Tongue (tissue), 2 donors: Measurements from ENCODE around the gene NREP. TPM values are rescaled to one million over a fixed set of nuclear protein-coding genes. Genes with fewer than 3 reads are reported as not detected.

Experiments
- DNase-seq: peaks from one replicate; pipeline ENCODE4 v3.0.0-alpha.2; 2015
- total RNA-seq: library from RNA; depleted of rRNA; stranded (reverse); fragments of >200 nt; gene quantifications from one replicate; pipeline ENCODE4 v1.2.3, GENCODE V29; 2014

Gene NREP, protein sequence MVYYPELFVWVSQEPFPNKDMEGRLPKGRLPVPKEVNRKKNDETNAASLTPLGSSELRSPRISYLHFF
- total RNA-seq, result 372 TPM

DNA sequence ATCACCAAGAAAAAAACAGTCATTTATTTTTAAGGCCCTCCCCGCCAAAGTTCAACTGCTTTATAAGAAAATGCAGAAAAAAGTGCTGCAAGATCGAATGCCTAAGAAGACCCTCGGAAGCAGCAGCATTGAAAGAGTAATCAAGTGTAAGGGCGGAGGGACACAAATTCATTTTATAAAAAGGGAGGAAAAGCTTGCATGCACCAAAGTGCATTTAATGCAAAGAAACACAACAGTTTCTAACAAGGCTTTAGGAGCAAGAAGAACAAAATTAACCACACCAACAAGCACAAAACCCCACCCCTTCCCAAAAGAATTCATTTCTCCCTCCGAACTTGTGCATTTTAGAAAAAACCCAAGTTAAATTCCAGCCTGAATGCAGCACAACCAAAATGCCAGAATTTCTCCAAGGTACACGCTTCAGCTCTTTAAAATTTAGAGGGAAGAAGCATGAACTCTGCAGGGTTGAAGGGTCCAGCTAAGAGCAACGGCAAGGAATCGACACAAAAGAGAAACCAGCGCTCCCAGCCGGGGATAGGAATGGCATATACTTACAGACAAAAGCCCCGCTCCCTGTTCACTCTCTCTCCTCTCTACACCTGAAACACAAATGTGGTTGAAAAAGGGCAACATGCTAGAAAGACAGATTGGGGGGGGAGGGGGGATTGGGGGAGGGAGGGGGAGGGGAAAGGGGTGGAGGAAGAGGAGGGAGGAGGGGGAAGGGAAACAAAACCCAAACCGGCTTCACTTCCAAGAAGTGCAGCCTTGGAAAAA lies at the start of gene NREP:
Gene NREP, minus strand, starts transcription at position 614 of the 774 bp plus-strand sequence. CDS start 1,422 bp downstream, outside the sequence.
- no peak for DNase-seq

DNA sequence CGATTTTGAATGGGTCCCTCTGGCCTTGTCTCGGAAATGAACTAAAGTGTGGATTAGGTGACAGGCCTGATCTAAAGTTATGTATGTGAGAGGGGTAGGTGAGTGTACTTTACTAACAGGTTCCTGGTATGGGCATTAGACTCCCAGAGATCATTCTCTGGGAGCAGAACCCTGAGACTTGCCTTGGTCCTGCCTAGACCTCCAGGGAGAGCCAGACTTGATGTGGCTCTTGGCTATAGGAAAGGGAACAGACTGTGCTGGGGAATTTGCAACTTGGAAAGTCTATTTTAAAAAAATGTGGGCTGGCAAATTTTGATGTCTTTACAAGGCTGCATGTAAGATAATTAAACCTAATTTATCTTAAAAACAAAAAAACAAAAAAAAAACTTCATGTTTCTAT lies 49.8 kb upstream of the NREP start:
- no peak for DNase-seq

DNA sequence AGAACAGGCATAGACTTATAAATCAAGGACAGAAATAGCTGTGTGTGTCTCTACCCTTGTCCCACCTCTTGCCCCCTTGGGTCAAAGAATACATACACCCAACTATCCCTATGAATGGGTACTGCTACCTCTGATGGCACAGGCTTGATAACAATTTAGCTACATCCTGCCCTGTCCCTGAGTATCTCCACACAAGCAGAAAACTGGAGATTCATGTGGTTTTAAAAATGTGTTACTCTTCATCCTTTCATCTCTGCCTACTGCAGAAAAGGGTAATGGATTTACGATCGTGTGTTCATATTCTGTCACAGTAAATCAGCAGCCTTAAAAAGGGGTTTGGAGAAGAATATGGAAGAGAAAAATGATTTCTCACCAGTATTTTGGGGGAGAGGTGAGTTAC lies 49.2 kb upstream of the NREP start:
- DNase-seq, result no peak

DNA sequence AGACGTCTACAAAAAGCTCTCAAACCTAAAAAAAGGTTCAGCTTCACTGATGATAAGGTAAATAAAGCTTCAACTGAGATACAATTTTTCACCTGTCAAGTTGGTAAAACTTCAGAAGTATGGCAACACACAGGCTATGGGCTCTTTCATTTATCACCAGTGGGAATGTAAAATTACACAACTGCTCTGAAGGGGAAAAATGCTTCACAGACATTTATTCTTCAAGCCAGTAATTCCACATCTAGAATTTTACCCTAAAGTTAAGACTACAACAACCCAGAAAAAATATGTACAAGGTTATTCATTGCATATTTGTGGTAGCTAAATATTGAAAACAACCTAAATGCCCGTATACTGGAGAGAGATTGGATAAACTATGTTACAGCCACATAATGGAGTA lies 48.1 kb upstream of the NREP start:
- no peak for DNase-seq

DNA sequence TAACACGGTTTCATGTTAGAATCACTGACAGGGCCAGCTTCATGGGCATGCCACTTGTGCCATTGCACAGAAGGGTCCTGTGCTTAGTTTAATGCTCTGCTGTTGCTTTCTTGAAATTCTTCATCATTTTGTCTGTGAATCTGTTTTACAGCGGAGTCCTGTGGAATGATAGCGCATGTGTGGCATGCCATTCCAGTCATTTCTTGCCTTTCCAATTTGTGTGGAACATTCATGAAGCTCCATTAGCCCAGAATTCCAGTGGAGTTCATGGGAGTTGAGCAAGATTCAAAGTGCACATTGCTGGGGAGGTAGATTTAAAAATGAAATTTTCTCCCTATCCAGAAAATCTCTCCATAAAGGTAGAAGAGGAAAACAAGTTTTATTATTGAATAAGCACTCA lies 43.4 kb upstream of the NREP start:
- no peak for DNase-seq

DNA sequence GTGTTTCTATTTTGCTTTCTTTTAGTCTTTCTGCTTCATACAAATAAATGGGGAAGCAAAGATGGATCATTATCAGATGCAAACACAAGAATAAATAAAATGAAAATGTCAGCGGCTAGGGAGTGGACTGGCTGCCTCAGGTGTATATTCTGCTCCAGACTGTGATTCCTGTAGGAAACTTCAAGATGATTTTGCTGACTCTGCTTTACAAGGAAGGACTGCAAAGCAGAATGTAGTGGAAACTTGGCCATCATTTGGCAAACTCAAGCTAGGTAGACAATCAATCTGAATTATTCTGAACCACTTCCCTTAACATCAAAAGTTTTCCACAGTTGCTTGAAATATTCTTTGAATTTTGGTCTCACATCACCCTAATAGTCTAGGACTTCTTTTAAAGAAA lies 38.1 kb upstream of the NREP start:
- DNase-seq, result no peak

DNA sequence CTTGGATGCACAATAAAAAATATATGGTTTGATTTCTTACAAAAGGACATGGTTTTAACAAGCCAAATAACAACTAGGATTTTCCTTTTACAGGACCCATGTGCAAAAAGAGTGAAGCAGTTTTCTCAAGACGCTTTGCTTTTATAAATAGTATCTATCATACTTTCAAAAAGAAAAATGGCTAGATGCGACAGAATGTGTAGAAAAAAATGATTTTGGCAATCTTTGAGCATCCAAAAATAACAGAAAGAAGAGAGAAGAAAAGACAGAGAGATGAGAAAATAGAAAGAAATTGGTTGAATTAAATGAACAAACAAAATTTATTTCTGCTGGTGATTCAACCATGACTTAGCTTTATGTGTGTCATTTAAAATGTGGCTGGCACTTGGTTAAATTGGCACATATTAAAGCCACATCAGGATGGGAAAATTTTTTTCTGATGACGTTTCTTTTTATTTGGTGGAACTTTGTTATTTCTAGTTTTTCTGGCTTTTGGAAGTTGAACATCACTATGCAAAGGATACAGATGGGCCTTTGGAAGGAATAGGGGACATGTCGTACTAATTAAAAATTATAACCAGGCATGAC lies 35.6 kb upstream of the NREP start:
- DNase-seq, result no peak

DNA sequence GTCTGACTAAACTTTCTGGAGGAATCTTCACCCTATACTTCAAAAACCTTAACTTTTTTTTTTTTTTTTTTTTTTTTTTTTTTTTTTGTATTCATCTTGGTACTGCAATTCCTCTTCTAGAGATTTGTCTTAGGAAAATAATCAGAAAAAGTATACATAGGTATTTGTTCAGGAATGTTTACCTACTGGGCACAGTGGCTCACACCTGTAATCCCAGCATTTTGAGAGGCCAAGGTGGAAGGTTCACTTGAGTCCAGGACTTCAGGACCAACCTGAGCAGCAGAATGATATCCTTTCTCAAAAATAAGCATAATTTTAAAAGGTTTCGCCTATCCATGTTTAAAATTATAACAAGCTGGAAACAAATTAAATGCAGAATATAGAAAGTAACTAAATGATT lies 33.3 kb upstream of the NREP start:
- DNase-seq, result no peak

DNA sequence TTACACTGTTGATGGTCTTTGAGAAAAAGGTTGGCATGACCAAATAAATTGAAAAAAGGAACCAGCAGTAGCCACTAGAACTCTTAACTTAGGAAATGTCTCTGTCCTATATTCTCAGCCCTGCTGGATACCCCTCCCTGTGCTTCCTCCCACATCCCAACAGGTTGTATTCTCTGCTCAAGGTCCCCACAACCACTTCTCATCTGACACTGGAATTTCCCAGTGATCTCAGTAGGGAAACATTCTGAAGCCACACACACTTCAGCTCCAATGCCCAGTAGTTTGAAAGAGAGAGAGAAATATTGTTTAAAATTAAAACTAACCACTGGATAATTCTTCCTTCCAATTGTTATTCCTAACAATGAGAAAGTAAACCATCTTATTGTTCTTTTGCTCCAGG lies 30.0 kb upstream of the NREP start:
- no peak for DNase-seq

DNA sequence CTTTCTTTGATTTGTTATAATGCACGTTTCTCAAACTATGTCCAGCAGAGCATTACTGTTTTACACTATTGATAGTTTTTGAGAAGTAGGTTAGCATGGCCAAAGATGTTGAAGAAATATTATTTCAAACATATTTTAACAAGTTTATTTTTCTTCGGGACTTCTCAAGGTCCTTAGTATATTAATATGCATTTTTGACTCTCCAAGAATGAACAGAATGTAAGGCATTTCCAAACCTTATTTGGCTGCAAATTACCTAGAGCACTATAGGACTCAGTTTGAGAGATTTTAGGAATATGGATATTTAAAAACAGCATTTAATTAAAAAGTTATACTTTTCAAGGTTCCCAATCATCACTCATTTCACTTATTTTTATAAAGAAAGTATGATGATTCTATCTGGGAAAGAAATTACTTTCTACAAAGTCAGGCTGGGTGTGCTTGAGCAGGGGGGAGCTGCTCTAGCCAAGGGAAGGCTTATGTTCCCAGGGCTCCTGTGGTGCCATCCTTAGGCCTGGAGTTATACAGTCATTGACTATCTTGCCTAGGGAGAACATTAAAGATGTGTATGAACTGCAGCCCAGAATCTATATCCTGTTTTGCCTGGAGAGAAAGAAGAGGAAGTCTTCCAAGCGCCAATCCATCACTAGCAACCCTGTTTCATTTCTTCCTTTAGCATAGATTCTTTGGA lies 27.6 kb upstream of the NREP start:
- DNase-seq, result no peak

DNA sequence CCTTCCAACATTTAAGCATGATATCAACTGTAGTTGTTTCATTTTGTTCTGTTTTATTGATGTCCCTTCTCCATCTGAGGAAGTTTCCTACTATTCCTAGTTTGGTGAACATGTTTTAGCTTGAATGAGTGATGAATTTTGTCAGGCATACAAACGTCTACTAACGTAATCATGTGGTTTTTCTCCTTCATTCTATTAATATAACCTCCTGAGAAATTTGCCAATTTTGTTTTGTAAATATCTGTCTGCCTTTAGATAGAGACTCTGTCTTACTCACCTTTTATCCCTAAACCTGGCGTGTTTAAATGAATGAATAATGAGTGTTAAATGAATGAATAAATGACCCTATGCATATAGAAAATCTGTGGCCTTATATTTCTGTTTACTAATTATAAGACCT lies 26.5 kb upstream of the NREP start:
- no peak for DNase-seq

DNA sequence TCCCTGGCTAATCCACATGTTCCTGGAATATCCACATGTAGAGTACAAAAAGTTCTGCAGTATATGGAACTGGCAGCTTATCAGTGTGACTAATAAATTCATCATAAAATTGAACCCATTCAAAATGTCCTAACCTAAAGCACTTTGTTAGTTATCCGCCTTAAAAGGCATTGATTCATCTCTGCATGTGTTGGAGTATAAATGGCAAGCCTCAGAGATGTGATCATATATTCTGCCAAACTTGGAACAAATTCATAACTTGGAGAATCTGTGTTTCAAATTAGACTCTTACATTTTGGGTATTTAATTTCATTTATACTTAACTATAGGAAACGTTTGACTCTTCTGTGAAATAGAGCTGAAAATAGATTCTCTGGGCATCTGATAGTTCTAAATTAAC lies 25.2 kb upstream of the NREP start:
- DNase-seq, result peak; percentile 38

DNA sequence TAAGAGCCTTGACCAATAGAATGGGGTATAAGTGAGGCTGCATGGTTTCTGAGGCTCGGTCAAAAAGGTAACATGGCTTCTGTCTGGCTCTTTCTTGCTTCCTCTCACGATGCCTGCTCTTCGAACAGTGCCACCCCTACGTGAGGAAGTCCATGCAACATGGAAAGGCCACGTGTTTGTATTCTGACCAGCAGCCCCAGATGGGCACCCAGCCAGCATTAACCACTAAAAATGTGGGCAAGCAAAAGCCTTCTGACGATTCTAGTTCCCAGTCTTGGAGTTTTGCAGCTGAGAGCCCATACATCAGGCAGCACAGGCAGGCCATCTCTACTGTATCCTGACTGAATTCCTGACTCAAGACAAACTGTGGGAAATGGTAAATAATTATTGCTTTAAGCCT lies 24.2 kb upstream of the NREP start:
- peak; percentile 12 for DNase-seq

DNA sequence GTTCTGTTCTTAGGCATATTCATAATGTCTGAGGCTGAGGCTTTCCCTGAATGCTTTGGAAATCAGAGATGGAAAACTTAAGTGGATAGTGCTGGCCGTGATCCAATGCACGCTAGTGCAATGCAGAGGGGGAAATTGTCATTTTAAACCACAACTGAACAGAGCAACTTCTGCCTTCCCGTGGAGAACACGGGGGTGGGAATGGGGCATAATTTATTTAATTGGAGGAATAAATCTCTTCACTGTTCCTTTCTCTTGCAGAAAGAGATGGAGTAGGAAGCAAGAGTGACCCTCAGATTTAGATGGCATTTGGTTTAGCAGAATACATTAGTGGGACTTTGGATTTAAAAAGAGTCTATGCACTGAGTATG lies 22.9 kb upstream of the NREP start:
- DNase-seq, result peak; percentile 82

DNA sequence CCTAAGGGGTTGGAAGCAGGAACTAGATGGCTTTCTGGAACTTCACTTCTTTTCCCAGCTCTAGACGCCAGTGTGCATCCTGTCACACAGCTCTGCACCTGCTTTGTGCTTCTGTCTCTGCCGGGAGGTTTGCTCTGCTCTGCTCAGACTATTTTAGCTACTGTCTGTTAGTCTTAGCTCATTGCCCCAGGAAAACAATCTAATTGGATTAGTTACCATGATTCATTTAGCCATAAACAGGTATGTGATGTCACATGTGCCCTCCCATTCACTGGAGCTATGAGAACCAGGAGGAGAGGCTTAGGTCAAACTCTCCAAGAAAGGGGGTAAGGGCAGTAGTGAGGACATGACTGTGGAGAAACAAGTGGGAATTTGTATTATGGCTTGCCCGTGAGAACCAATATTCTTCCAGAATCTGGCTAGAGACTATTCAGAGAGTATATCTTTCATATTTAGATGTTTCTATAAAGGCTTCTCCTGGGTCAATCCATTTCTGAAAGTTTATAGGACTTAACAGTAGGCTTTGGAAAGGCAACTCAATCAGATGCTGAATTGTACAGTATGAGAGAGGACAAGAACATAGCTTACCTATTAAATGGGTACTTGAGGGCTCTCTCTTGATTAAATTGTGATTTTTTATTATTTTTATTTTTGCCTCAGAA lies 22.4 kb upstream of the NREP start:
- peak; percentile 9 for DNase-seq

DNA sequence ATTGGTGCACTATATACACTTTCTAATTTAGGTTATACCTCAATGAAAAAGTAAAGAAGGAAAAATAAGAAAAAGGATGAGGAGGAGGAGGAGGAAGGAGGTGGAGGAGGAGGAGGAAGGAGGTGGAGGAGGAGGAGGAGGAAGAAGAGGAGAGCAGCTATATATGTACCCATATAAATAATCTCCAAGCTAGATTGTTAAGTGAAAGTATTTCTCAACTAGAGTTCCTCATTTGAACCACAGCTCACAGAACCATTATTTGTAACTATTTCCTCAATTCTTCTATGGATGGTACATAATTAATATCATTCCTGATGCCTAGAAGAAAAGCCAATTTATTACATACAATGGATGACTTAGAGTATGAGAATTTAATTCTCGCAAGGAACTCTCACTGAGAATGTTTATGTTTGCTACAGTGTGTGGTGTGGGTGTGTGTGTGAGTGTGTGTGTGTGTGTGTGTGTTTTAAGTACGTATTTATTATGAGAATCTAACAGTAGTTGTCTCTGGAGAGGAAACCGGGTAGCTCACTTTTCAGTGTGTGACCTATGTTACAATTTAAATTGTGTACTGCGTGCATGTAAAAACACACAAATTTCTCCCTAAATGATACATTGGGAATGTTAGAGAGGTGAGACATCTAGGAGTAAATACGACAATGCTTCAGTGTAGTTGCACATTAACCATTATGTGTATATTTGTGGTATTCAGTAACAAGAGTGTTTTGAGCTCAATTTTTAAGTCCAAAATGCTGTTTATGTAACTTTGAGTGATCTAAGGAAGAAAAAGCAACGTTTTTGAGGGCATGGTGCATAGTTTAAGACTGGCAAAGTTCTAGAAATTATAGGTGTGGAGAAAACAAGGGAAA lies 20.2 kb upstream of the NREP start:
- DNase-seq, result no peak

DNA sequence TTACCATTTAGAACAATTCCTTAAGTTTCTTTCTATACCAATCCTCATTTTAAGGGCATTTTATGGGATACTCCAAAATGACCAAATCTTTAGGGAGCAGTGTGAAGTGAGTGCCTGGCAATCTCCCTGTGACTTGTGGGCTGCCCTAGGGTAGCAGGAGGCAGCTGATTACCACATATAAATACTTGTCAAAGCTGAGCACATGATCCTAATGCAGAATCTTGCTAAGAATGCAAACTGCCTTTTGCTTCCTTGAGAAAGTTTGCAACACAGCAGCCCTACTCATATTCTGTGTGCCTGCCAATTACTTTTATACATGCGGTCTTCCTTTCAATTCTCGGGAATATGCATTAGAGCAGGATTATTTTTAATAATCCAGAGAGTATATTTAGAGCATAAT lies 18.2 kb upstream of the NREP start:
- no peak for DNase-seq

DNA sequence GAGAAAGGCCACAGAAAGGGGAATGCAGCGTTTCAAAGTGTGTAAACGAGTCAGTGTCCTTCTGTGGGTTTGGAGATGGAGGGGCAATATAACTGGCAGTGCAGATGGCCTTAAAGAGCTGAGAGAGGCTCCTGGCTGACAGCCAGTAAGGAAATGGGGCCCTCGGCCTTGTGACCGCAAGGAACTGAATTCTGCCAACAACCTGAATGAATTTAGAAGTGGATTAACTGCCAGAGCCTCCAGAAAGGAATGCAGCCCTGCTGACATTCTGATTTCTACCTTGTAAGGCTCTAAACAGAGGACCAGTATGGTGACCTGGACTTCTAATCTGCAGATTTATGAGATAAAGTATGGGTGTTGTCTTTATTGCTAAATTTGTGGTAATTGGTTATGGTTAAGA lies 17.5 kb upstream of the NREP start:
- peak; percentile 63 for DNase-seq

DNA sequence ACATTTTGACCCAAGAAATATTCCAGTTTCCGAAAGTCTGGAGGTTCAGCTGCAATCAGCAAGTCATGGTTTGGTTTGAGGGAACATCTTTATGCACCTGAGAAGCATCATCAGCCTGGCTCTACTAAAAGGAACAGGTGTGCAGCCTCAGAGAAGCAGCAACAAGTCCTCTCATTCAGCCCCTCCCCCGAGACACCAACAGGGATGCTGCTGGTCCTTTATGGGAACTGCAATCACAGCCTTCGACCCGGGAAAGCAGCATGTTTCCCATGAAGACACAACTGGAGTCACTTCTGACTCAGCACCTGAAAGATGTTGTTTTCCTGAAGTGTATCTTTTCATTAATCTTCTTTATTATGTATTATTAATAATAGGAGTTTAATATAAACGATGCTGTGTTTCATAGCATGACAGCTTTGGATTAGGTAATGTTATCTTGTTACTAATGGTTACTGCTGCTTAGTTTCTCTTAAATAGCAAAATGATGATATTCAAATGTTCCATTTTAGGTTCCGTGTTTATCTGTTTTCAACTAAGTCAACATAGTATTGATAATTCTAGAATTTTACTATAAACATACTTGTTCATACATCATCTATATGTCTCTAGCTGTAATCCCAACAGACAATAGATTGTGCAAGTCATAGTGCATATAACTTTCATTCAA lies 15.6 kb upstream of the NREP start:
- DNase-seq, result no peak

DNA sequence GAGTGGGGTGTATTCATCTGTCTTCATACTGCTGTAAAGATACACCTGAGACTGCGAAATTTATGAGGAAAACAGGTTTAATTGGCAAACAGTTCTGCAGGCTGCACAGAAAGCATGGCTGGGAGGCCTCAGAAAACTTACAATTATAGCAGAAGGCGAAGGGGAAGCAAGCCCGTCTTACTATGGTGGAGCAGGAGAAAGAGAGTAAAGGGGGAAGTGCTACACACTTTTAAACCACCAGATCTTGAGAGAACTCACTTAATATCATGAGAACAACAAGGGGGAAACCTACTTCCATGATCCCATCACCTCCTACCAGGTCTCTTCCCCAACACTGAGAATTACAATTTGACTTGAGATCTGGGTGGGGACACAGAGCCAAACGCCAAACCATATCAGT lies 12.5 kb upstream of the NREP start:
- no peak for DNase-seq
